GM12875 (cell line): ENCODE data around the gene TCERG1L.

Experiments
- H3K4me3 ChIP-seq: one replicate; pipeline ENCODE4 v1.5.1; 2011; ENCODE audit warnings: low read depth, low read length, control low read depth
- TF ChIP-seq, protein P1 (sequence below): IDR thresholded peaks from 2 replicates; pipeline ENCODE4 v1.5.1; 2011; ENCODE audit warnings: low read depth, mild to moderate bottlenecking, control low read depth, inconsistent platforms, low read length, moderate library complexity, borderline replicate concordance; ENCODE audit not compliant: insufficient read depth

The TCERG1L gene

DNA sequence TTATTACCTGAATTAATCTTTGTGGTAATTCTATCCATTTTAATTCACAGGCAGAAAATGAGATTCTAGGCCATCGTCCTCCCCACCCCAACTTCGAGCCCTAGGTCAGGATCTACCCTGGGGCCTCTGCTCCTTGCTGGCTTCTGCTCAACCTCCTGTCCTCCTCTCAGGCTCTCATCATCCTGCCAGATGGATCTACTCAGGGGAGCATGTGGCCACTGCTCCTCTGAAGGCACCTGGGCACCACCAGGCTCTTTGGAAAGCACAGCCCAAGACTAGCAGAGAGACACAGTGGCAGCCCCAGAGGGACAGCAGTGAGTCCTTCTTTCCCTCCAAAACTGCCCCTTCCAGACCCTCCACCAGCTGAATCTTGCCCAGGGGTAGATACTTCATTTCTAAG, 248.2 kb downstream of the TCERG1L start:
- TF ChIP-seq, protein P1, sequence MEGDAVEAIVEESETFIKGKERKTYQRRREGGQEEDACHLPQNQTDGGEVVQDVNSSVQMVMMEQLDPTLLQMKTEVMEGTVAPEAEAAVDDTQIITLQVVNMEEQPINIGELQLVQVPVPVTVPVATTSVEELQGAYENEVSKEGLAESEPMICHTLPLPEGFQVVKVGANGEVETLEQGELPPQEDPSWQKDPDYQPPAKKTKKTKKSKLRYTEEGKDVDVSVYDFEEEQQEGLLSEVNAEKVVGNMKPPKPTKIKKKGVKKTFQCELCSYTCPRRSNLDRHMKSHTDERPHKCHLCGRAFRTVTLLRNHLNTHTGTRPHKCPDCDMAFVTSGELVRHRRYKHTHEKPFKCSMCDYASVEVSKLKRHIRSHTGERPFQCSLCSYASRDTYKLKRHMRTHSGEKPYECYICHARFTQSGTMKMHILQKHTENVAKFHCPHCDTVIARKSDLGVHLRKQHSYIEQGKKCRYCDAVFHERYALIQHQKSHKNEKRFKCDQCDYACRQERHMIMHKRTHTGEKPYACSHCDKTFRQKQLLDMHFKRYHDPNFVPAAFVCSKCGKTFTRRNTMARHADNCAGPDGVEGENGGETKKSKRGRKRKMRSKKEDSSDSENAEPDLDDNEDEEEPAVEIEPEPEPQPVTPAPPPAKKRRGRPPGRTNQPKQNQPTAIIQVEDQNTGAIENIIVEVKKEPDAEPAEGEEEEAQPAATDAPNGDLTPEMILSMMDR, result no peak
- H3K4me3 ChIP-seq, result no peak overlapping the region

DNA sequence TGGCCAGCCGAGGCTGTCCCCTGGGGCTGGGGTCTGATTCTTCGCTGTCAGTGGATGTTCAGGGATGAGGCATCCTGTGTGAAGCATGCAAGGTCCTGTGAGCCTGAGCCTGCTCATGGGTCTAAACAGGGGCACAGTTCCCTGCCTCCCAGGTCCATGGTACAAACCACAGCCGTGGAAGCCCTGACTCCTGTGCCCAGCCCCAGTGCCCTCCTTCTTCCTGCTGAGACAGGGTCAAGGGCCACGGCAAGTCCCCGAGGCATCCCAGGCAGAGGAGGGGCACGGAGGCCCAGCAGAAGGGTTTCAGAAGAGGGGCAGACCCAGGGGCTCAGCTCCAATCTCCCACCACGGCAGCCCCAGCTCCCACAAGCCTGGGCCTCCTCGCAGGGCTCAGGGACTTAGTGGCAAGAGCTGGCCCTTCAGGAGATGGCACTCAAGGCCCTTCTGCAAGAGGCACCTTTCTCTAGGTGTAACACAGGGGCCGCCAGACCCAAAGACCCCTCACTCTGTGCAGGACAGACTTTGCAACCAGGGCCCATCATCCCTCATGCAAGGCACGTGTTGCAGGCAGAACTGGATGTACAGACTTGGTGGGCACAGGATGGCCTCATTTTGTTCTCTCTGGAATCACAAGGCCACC, 248.8 kb downstream of the TCERG1L start:
- H3K4me3 ChIP-seq, result no peak overlapping the region
- TF ChIP-seq, protein P1, result no peak

DNA sequence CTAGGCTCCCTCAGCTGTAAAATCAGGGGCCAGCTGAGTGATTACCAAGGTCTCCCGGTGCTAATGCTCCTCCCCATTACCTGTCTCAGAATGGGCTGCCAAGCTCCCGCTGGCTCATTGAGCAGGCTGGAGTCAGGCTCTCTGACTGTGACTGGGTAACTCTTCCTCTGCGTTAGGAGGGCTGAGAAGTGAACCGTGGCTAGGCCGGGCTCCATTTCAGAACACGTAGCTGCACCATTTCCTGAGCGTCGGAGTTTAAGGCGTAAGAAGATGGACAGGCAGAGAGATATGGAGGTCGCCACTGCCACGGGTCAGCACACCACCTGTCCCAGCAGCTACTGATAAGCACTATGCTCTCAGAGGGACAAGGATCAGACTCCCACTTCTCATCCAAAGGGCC, 250.3 kb downstream of the TCERG1L start:
- no peak overlapping the region for H3K4me3 ChIP-seq
- TF ChIP-seq, protein P1, result no peak

DNA sequence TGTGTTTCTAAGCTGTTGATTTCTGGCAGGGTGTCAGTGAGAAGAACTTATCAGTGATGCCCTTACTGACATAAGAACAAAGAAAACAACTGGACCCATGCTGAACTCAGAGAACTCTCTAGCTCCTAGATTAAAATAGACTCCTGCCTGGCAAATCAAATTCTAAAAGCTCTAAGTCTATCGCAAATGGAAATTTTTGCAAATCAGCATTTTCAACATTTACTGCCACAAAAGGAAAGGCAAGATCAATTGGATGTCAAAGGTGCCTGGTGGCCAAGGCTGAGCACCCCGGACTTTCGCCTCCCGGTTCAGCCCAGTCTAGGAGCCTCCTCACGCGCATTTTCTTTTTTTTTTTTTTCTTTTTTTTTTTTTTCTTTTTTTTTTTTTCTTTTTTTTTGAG, 251.6 kb downstream of the TCERG1L start:
- no peak overlapping the region for H3K4me3 ChIP-seq
- TF ChIP-seq, protein P1, result no peak

DNA sequence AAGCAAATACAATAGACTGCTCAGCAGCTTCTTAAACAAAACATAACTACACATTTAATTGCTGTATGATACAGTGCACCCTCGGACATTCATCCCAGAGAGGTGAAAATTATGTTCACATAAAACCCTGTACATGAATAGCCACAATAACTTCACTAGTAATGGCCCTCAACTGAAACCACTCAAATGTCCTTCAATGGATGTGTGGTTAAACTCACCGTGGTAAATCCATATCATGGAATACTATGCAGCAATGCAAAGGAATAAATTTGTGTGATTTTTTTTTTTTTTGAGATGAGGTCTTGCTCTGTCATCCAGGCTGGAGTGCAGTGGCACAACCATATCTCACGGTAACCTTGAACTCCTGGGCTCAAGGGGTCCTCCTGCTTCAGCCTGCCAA, 252.7 kb downstream of the TCERG1L start:
- TF ChIP-seq, protein P1, result no peak
- H3K4me3 ChIP-seq, result no peak overlapping the region

DNA sequence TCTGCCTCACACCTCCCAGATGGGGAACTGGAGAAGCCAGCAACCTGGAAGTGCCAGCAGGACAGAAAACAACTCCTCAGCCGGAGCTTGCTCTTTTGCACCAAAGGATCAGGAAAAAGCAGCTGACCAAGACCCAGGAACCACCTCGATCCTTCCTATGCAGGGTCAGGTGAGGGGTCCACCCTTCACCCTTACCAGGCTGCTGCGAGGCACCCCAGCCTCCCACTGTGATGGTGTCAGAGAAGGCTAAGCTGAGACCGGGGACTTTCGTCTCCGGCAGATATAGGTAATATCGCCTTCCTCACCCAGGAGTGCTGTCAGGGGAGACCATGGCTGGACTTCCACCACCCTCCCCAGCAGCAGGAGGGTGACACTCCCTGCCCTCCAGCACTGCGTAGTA, 254.7 kb downstream of the TCERG1L start:
- H3K4me3 ChIP-seq, result no peak overlapping the region
- TF ChIP-seq, protein P1, result no peak

DNA sequence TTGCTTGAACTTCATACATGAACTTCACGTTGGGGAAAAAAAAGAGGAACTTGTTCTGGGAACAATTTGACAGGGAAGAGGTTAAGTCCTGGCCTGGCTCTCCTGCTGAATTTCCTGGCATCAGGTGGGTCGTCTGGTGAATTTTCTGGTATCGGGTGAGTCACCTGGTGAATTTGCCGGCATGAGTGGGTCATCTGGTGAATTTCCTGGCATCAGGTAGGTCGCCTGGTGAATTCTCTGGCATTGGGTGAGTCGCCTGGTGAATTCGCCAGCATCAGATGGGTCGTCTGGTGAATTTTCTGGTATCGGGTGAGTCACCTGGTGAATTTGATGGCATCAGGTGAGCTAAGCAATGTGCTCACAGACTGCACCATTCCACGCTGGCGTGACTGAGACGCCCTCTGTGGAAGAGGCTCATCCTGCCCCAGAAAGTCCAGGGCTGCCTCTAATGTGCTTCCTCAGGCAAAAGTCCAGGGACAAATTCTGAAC, 255.4 kb downstream of the TCERG1L start:
- H3K4me3 ChIP-seq, result no peak overlapping the region
- TF ChIP-seq, protein P1, result no peak
